Subcutaneous abdominal adipose tissue (tissue), 5 donors: ENCODE data around the gene NF1.

Source experiments
- H3K27ac ChIP-seq: one replicate; pipeline ENCODE4 v1.7.0; 2013; ENCODE audit warnings: low read depth, mild to moderate bottlenecking, inconsistent platforms, low read length, moderate library complexity
- H3K27me3 ChIP-seq, 5 donors: one replicate each; pipeline ENCODE4 v1.7.0; 2013; ENCODE audit warnings: low read length in 5 of 5, inconsistent platforms in 1 of 5; ENCODE audit not compliant: control insufficient read depth in 5 of 5, insufficient read depth in 4 of 5
- H3K36me3 ChIP-seq, 5 donors: one replicate each; pipeline ENCODE4 v1.7.0; 2013; ENCODE audit warnings: low read length in 5 of 5; ENCODE audit not compliant: control insufficient read depth in 5 of 5, insufficient read depth in 5 of 5
- H3K4me1 ChIP-seq, 5 donors: one replicate each; pipeline ENCODE4 v1.7.0; 2013; ENCODE audit warnings: low read length in 5 of 5, mild to moderate bottlenecking in 3 of 5, moderate library complexity in 1 of 5; ENCODE audit not compliant: control insufficient read depth in 5 of 5, insufficient read depth in 5 of 5
- H3K4me3 ChIP-seq, 5 donors: one replicate each; pipeline ENCODE4 v1.7.0; 2013; ENCODE audit warnings: low read length in 5 of 5, low read depth in 1 of 5
- H3K9ac ChIP-seq, 5 donors: one replicate each; pipeline ENCODE4 v1.7.0; 2013; ENCODE audit warnings: low read length in 5 of 5, mild to moderate bottlenecking in 4 of 5, moderate library complexity in 3 of 5
- H3K9me3 ChIP-seq, 5 donors: one replicate each; pipeline ENCODE4 v1.7.0; 2013; ENCODE audit warnings: low read length in 5 of 5; ENCODE audit not compliant: control insufficient read depth in 5 of 5
- donor health status: healthy.
- donor health status: healthy.
- donor health status: healthy.
- donor health status: healthy.
- donor health status: healthy.

The NF1 gene

DNA sequence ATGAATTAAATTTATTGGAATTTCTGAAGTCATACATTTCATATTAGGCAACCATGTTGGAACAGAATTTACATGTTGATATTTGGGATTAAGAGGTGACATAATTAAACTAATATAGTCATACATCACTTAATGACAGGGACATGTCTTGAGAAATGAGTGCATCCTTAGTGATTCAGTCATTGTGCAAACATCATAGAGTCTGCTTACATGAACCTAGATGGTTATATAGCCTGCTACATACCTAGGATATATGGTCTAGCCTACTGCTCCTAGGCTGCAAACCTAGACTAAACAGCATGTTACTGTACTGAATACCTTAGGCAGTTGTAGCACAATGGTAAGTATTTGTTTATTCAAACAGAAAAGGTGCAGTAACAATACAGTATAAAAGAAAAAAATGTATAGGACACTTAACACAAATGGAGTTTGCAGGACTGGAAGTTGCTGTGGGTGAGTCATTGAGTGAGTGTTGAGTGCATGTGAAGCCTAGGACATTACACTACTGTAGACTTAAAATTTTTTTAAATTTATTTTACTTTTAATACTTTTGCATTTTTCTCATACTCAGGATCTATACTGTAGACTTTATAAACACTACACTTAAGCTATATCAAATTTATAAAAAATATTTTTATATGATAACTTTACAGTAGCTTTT is 116.7 kb downstream of the NF1 start:
- Histone ChIP-seq H3K9me3 (no peaks in the 10 kb centered on the region), H3K27me3 (no peaks in the 10 kb centered on the region), H3K9ac (no peak overlapping the region), H3K4me1 (no peaks in the 10 kb centered on the region), H3K4me3 (no peak overlapping the region), H3K27ac (no peak overlapping the region), H3K36me3 (peaks cover 6 to 21% (median 13%) of the 10 kb centered on the region in 5 donors)

DNA sequence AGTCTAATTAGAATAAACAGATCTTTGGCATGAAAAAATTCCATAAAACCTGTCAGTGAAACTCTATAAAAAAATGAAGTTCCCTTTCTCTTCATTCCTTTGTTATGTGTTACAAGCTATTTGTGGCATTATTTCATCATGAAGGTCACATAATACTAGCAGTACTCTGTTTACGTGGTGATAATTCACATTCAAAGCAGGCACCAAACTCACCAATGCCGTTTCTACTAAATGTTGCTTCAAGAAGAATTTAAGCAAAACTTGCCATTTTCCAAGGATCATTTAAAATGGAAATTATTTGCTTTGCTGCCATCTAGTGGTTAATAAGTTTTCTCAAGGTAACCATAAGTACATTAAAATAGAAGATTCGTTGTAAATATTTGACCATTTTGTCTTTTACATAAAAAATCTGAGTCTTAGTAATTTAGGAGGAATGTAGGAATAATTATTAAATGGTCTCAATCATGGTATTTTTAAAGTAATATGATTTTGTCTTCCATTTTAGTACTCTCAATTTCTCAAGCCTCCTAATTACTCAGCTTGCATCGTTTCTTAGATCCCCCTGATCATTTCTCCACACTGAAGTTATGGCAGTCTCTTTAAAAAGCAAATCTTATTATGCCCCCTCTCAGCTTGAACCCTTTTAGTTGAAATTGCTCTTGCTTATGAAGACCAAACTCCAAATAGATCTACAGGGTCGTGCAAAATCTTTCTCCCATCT is 121.4 kb downstream of the NF1 start:
- Histone ChIP-seq H3K36me3 (peaks cover 12 to 22% (median 15%) of the 10 kb centered on the region in 5 donors), H3K4me1 (no peaks in the 10 kb centered on the region), H3K4me3 (no peak overlapping the region), H3K27me3 (no peaks in the 10 kb centered on the region), H3K9ac (no peak overlapping the region), H3K9me3 (no peaks in the 10 kb centered on the region), H3K27ac (no peak overlapping the region)

DNA sequence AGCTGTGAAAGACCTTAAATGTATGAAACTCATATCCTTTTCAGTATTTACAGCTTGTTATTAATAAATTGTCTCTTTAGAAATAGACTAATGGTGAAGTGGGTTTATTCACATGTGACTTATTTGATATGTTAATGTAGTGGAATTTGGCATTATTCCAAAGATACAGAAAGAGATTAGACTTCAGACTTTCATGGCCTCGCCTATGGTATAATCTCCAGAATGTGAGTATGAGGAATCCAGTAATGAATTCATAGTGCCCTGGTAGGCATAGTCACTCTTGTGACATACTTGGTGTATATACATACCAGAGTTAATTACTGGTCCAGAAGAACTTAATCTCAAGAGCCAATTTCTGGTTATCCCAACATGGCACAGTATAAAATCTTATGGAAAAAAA is 129.6 kb downstream of the NF1 start:
- H3K27ac ChIP-seq, result no peak overlapping the region

DNA sequence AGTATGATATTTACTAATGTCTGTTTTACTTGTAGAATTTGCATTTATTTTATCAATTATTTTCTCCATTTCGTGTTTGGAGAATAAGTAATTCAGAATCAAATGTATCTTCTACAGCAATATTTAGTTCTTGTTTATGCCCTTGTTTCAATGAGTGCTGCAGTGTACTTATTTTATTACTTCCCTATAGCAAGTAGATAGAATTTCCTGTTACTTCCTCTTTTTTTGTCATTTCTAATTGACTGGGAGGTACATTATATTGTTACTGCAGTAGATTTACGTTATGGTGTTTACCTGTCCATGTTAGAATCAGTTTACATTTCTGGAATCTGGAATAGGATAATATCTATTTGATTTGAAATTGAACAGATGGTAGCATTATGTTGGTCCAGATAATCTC is 131.1 kb downstream of the NF1 start:
- H3K4me3 ChIP-seq, result no peak overlapping the region
- no peaks in the 10 kb centered on the region for H3K27me3 ChIP-seq
- no peak overlapping the region for H3K27ac ChIP-seq
- no peaks in the 10 kb centered on the region for H3K4me1 ChIP-seq
- no peak overlapping the region for H3K9ac ChIP-seq
- peaks cover 24 to 34% (median 28%) of the 10 kb centered on the region in 5 donors for H3K36me3 ChIP-seq
- H3K9me3 ChIP-seq, result no peaks in the 10 kb centered on the region

More for the DNA sequence above, 129.6 kb downstream of the NF1 start:
- peaks cover 12 to 27% (median 15%) of the 10 kb centered on the region in 5 donors for H3K36me3 ChIP-seq
- no peak overlapping the region for H3K9ac ChIP-seq
- no peaks in the 10 kb centered on the region for H3K27me3 ChIP-seq
- no peak overlapping the region for H3K4me3 ChIP-seq
- no peaks in the 10 kb centered on the region for H3K9me3 ChIP-seq
- no peaks in the 10 kb centered on the region for H3K4me1 ChIP-seq

DNA sequence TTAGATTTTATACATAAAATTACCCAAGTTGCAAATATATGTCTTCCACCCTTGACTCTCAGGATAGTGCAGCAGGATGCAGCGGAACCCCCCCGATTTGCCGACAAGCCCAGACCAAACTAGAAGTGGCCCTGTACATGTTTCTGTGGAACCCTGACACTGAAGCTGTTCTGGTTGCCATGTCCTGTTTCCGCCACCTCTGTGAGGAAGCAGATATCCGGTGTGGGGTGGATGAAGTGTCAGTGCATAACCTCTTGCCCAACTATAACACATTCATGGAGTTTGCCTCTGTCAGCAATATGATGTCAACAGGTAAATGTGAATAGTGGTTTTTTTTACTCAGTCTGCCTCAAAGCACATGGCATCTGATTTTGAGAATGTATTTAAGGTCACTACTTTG is 131.6 kb downstream of the NF1 start:
- H3K4me1 ChIP-seq, result no peaks in the 10 kb centered on the region
- H3K4me3 ChIP-seq, result no peak overlapping the region
- H3K36me3 ChIP-seq, result peaks cover 25 to 37% (median 28%) of the 10 kb centered on the region in 5 donors
- H3K9ac ChIP-seq, result no peak overlapping the region
- no peaks in the 10 kb centered on the region for H3K27me3 ChIP-seq
- no peaks in the 10 kb centered on the region for H3K9me3 ChIP-seq
- no peak overlapping the region for H3K27ac ChIP-seq

DNA sequence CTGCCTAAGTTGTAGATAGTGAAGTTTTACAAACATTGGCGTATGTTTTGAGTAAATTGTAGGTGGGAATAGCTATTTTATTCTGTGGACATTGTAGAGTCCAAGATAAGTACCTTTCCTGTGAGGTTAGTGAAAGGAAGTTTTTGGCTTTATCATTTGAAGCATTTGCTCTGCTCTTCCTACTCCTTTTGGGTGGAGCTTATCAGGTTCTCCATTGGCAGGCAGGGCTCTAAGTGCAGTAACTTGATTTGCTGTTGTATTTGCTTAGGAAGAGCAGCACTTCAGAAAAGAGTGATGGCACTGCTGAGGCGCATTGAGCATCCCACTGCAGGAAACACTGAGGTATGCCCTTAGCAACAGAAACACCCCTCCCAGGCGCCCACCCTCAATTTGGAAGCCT is 132.2 kb downstream of the NF1 start:
- Histone ChIP-seq H3K4me1 (no peaks in the 10 kb centered on the region), H3K27ac (no peak overlapping the region), H3K4me3 (no peak overlapping the region), H3K36me3 (peaks cover 25 to 41% (median 29%) of the 10 kb centered on the region in 5 donors), H3K27me3 (no peaks in the 10 kb centered on the region), H3K9me3 (no peaks in the 10 kb centered on the region), H3K9ac (no peak overlapping the region)

DNA sequence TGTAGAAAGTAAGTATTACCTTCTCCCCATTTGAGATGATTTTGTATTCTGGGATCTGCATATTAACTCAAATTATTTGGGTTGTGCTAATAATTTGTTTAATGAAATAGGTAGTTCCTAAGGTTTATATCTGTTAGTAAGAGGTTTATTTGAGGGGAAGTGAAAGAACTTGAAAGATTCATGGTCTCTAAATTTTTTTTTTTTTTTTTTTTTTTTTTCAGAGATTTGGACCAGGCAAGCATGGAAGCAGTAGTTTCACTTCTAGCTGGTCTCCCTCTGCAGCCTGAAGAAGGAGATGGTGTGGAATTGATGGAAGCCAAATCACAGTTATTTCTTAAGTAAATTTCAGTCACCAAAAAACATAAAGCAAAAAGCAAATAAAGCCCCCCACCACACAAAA is 137.1 kb downstream of the NF1 start:
- no peaks in the 10 kb centered on the region for H3K9me3 ChIP-seq
- H3K27ac ChIP-seq, result no peak overlapping the region
- H3K27me3 ChIP-seq, result no peaks in the 10 kb centered on the region
- H3K4me3 ChIP-seq, result no peak overlapping the region
- H3K9ac ChIP-seq, result no peak overlapping the region
- peaks cover 51 to 71% (median 64%) of the 10 kb centered on the region in 5 donors for H3K36me3 ChIP-seq
- no peaks in the 10 kb centered on the region for H3K4me1 ChIP-seq

DNA sequence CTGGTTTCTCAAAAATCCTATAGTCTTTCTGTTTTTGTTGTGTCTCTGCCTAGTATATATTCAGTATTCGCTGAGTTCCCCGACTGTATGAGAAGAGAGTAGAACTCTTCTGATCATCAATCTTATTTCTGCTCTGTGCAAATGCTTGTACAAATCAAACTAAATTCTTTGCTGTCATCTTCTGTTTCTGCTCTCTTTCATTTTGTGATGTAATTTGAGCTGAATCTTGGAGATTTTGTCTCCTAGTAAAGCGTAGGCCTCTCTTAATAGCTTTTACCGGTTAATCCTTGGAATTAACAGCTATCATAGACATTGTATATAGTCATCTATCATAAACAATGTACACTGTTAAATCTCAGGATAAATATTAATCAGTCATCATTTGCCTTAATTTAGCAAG is 140.3 kb downstream of the NF1 start:
- Histone ChIP-seq H3K4me3 (no peak overlapping the region), H3K4me1 (peaks cover 0 to 8% (median 0%) of the 10 kb centered on the region in 5 donors), H3K27me3 (no peaks in the 10 kb centered on the region), H3K9ac (no peak overlapping the region), H3K36me3 (peaks cover 43 to 55% (median 53%) of the 10 kb centered on the region in 5 donors), H3K9me3 (no peaks in the 10 kb centered on the region), H3K27ac (no peak overlapping the region)

DNA sequence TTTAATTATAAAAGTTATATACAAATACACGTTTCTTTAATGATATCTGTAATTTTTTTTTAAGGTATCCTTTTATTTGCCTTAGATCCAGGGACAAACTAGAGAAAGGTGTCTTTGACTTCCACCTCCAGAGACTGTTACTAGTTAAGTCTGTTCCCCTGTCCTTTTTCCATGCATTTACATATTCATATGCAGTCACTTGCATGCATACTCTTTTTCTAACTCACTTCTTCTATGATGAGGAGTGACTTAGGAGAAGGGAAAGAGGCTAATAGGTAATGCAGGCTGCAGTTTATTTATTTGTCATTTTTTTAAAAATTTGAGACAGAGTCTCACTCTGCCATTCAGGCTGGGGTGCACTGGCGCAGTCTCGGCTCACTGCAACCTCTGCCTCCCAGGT is 141.4 kb downstream of the NF1 start:
- H3K4me1 ChIP-seq, result peaks cover 0 to 8% (median 0%) of the 10 kb centered on the region in 5 donors
- no peak overlapping the region for H3K27ac ChIP-seq
- H3K4me3 ChIP-seq, result no peak overlapping the region
- H3K36me3 ChIP-seq, result peaks cover 42 to 57% (median 50%) of the 10 kb centered on the region in 5 donors
- H3K27me3 ChIP-seq, result no peaks in the 10 kb centered on the region
- no peak overlapping the region for H3K9ac ChIP-seq
- H3K9me3 ChIP-seq, result peaks cover 0 to 3% (median 0%) of the 10 kb centered on the region in 5 donors

DNA sequence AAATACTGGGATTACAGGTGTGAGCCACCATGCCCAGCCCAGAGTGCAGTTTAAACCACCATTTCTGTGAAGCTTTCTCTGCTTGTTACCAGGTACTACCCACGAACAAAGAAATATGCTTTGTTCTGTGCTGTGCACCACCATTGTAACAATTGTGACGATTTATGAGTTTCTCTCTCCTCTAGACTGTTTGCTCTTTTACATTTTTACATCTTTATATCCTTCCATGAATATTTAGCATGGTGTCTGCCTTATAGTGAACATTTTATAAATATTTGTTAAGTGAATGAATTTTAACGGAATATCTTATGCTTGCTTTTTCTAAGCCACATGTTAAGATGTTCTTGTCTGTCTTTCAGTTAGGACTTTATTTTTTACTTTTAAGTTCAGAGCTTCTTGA is 141.9 kb downstream of the NF1 start:
- no peaks in the 10 kb centered on the region for H3K27me3 ChIP-seq
- H3K27ac ChIP-seq, result no peak overlapping the region
- no peak overlapping the region for H3K4me3 ChIP-seq
- no peak overlapping the region for H3K9ac ChIP-seq
- peaks cover 0 to 5% (median 0%) of the 10 kb centered on the region in 5 donors for H3K9me3 ChIP-seq
- peaks cover 0 to 8% (median 0%) of the 10 kb centered on the region in 5 donors for H3K4me1 ChIP-seq
- peaks cover 40 to 59% (median 50%) of the 10 kb centered on the region in 5 donors for H3K36me3 ChIP-seq
